Endothelial cell (in vitro differentiated cells): ENCODE data around the gene AGT. TPM values are rescaled to one million over a fixed set of nuclear protein-coding genes. Genes with fewer than 3 reads are reported as not detected.

Experiments
- DNase-seq: peaks from one replicate; pipeline ENCODE4 v3.0.0; 2021; ENCODE audit warnings: low spot score
- H3K27ac Mint-ChIP-seq: one replicate; pipeline ENCODE4 v1.8.0; 2021; ENCODE audit warnings: mixed read lengths, inconsistent platforms; ENCODE audit not compliant: unreplicated experiment
- H3K27me3 Mint-ChIP-seq: one replicate; pipeline ENCODE4 v1.8.0; 2021; ENCODE audit warnings: mild to moderate bottlenecking, moderate library complexity, mixed read lengths, inconsistent platforms; ENCODE audit not compliant: unreplicated experiment
- H3K36me3 Mint-ChIP-seq: one replicate; pipeline ENCODE4 v1.8.0; 2021; ENCODE audit warnings: mild to moderate bottlenecking, low read depth, mixed read lengths, inconsistent platforms; ENCODE audit not compliant: unreplicated experiment
- H3K4me1 Mint-ChIP-seq: one replicate; pipeline ENCODE4 v1.8.0; 2021; ENCODE audit warnings: mild to moderate bottlenecking, mixed read lengths, inconsistent platforms; ENCODE audit not compliant: unreplicated experiment
- H3K4me3 Mint-ChIP-seq: one replicate; pipeline ENCODE4 v1.8.0; 2021; ENCODE audit warnings: mild to moderate bottlenecking, mixed read lengths, inconsistent platforms; ENCODE audit not compliant: unreplicated experiment
- H3K9me3 Mint-ChIP-seq: one replicate; pipeline ENCODE4 v1.8.0; 2021; ENCODE audit warnings: mixed read lengths, inconsistent platforms; ENCODE audit not compliant: unreplicated experiment
- total RNA-seq: library from RNA; stranded (reverse); fragmentation: NEBNext Ultra II Directional; extraction: Animal tissue kit (Norgen Biotek cat#: 25700); gene quantifications from one replicate; pipeline ENCODE4 v1.2.1, GENCODE V29; 2021; ENCODE audit not compliant: unreplicated experiment
- TF ChIP-seq, protein P1 (sequence below): fragments of 200-600 bp; sonication (generic); IDR thresholded peaks from one replicate; pipeline ENCODE4 v1.5.0; 2021; ENCODE audit warnings: antibody characterized with exemption; ENCODE audit not compliant: unreplicated experiment

Gene AGT
- total RNA-seq, 1 donor from 2014 or later: not detected

DNA sequence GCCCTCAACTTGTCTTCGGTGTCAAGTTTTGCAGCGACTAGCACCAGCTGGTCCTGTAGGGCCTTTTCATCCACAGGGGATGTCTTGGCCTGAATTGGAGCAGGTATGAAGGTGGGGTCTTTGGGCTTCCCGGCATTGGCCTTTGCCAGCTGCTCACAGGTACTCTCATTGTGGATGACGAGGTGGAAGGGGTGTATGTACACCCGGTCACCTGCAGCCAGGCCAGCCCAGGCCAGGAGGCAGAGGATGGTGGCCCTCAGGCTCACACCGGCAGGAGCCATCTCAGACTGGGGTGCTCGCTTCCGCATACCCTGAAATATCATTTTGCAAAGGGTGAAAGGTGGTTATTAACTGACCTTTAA is 3.4 kb downstream of the AGT start:
- Mint-ChIP-seq H3K27me3 (peaks cover 9% of the 10 kb centered on the region), H3K36me3 (no peaks in the 10 kb centered on the region), H3K27ac (no peak overlapping the region), H3K9me3 (no peaks in the 10 kb centered on the region), H3K4me1 (peaks cover 2% of the 10 kb centered on the region), H3K4me3 (no peak overlapping the region)
- TF ChIP-seq, protein P1, sequence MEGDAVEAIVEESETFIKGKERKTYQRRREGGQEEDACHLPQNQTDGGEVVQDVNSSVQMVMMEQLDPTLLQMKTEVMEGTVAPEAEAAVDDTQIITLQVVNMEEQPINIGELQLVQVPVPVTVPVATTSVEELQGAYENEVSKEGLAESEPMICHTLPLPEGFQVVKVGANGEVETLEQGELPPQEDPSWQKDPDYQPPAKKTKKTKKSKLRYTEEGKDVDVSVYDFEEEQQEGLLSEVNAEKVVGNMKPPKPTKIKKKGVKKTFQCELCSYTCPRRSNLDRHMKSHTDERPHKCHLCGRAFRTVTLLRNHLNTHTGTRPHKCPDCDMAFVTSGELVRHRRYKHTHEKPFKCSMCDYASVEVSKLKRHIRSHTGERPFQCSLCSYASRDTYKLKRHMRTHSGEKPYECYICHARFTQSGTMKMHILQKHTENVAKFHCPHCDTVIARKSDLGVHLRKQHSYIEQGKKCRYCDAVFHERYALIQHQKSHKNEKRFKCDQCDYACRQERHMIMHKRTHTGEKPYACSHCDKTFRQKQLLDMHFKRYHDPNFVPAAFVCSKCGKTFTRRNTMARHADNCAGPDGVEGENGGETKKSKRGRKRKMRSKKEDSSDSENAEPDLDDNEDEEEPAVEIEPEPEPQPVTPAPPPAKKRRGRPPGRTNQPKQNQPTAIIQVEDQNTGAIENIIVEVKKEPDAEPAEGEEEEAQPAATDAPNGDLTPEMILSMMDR: no peak
- no peak for DNase-seq

DNA sequence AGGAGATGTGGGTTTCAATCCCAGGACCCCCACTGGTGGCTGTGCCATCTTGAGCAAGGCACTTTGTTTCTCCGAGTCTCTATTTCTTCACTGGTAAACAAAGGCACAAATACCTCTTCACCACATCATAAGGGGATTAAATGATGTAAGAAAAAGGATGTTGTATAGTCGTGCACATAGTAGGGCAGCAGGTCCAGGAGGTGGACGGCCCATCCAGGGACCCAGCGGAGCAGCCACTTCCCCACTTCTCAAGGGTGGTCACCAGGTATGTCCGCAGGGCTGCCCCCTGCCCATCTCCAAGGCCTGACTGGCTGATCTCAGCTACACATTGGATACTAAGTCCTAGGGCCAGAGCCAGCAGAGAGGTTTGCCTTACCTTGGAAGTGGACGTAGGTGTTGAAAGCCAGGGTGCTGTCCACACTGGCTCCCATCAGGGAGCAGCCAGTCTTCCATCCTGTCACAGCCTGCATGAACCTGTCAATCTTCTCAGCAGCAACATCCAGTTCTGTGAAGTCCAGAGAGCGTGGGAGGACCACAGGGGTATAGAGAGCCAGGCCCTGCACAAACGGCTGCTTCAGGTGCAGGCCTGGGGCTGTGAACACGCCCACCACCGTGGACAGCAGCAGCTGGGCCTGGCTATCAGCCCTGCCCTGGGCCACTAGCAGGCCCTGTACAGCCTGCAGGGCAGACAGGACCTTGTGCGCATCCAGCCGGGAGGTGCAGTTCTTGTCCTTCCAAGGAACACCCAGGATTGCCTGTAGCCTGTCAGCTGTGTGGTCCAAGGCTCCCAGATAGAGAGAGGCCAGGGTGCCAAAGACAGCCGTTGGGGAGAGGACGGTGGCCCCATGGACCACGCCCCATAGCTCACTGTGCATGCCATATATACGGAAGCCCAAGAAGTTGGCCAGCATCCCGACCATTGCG is 4.0 kb downstream of the AGT start:
- Mint-ChIP-seq H3K4me3 (no peak overlapping the region), H3K36me3 (peaks cover 1% of the 10 kb centered on the region), H3K27ac (no peak overlapping the region), H3K27me3 (peaks cover 9% of the 10 kb centered on the region), H3K9me3 (no peaks in the 10 kb centered on the region), H3K4me1 (peaks cover 2% of the 10 kb centered on the region)
- DNase-seq: no peak
- TF ChIP-seq, protein P1: no peak

DNA sequence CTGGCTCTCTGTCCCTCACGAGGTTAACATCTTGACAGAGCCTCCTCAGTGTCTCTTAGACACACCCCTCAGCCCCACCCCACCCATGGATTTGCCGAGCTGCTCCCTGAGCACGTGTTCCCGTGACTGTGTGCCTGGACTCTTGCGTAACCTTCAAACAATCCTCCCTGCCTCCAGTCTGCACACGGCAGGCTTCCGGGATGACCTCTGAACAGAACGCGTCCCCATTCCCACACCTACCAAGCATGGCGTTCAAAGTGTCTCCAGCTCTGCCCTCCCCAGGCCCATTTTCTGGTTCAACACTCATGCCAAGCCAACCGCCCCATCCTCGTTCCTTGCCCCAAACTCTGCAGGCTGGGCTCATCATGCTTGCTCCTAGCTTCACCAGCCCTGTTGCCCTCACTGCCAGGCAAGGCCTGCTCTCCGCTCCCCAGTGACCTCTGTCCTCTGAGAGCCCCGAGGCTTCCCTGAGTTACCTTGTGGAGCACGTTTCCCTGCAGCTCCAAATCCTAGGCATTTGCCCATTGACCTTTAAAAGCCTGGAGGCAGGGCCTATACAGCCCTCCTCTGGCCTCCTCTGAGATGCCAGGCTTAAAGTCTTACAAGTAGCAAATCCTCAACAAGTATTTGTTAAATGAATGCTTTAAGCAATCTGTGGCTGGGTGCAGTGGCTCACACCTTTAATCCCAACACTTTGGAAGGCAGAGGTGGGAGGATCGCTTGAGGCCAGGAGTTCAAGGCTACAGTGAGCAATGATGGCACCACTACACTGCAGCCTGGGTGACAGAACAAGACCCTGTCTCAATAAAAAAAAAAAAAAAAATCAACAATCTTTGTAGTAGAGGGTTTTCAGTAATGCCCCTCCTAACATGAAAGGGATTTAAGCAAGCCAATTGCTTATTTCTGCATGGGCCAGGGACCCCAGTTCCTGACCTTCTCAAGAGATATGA is 5.0 kb downstream of the AGT start:
- no peaks in the 10 kb centered on the region for H3K4me1 Mint-ChIP-seq
- TF ChIP-seq, protein P1: no peak
- H3K27me3 Mint-ChIP-seq: peaks cover 9% of the 10 kb centered on the region
- no peak overlapping the region for H3K27ac Mint-ChIP-seq
- H3K9me3 Mint-ChIP-seq: no peaks in the 10 kb centered on the region
- DNase-seq: no peak
- H3K36me3 Mint-ChIP-seq: peaks cover 4% of the 10 kb centered on the region
- H3K4me3 Mint-ChIP-seq: no peak overlapping the region

DNA sequence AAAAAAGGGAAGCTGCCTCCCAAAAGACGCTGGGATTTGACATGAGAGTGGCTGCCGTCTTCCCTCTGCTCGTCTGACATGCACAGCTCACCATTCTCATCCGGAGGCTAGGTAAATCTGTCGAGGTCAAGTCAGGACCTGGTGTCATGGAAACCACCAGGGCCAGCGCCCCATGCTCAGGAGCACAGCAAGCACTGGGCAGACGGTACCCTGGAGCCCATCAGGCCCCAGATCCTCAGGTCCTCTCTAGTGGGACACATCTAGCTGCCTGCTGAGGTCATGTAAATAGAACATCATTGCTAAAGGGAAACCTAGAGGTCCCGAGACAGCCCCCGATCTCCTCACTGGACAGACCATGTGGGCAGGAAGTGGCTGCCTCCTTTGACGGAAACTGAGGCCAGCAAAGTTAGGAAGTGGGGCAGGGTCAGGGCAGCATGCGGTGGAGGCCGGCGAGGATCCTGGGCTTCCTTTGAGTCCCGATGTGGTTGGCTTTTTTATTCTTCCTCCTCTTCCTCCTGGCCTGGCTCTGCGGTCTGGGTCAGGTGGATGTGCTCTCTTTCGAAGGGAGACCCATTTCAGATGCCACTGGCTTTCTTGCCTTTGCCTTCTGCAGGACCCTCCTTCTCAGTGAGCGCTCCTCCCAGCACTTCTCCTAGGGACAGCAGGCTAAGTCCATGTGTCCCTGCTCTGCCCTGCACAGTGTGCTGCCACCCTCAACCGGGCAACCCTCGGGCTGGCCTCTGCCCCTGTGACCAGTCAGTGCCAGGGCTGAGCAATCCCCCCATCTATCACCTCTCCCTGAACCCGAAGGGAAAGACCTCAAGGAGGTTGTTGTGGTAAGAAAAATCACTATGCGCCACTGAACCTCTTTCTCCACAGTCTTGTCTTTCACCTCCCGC is 5.9 kb downstream of the AGT start:
- H3K27me3 Mint-ChIP-seq: peaks cover 6% of the 10 kb centered on the region

More for the DNA sequence above, 5.9 kb downstream of the AGT start:
- TF ChIP-seq, protein P1: no peak
- Mint-ChIP-seq H3K27ac (no peak overlapping the region), H3K4me1 (no peaks in the 10 kb centered on the region), H3K4me3 (no peak overlapping the region), H3K36me3 (peaks cover 4% of the 10 kb centered on the region), H3K9me3 (no peaks in the 10 kb centered on the region)
- no peak for DNase-seq
